ENCODE results near the gene PINLYP. TPM values are rescaled to one million over a fixed set of nuclear protein-coding genes. Genes with fewer than 3 reads are reported as not detected.

The PINLYP gene
- total and polyA plus RNA-seq, 2 of the 13 experiments (the other 11 are each of a cell fraction or from before 2014, with no cell fraction given) = 0.21 to 0.24 TPM

DNA sequence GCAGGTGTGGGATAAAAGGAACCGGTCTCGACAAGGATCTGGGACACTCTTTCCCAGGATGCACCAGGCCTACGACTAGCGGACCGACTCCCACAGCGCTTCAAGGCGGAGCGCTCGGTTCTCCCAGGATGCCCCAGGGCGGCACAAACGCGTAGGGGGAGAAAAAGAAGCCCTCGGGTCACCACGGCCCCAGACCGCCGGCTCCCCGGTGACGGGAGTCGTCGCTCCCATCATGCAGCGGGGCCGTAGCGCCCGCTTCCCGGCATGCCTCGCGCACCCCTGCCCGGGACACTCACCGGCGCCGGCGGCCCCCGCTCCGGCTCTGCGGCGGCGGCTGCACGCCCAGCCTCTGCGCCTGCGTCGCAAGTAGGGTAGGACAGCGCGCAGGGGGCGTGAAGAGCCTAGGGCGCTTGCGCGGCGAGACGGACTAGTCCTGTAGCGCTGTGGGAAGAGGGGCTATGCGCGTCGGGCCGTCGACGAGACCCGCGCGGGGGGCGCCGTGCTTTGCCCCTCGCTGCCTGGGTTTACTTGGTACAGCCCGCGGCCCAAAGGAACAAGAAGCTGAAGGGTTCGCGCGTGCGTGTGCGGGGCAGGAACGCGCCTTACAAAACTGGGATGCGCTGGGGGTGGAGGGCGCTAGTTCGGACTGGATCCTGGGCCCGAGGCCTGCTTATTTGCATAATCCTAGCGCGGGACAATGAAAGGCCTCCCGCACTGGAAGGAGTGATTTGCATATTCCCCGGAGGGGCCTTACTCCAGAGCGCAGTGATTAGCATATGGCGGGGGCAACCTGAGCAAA, 43.9 kb downstream of the PINLYP start, which contains the start of gene ZNF428 (continued):
- TF ChIP-seq, protein P1, sequence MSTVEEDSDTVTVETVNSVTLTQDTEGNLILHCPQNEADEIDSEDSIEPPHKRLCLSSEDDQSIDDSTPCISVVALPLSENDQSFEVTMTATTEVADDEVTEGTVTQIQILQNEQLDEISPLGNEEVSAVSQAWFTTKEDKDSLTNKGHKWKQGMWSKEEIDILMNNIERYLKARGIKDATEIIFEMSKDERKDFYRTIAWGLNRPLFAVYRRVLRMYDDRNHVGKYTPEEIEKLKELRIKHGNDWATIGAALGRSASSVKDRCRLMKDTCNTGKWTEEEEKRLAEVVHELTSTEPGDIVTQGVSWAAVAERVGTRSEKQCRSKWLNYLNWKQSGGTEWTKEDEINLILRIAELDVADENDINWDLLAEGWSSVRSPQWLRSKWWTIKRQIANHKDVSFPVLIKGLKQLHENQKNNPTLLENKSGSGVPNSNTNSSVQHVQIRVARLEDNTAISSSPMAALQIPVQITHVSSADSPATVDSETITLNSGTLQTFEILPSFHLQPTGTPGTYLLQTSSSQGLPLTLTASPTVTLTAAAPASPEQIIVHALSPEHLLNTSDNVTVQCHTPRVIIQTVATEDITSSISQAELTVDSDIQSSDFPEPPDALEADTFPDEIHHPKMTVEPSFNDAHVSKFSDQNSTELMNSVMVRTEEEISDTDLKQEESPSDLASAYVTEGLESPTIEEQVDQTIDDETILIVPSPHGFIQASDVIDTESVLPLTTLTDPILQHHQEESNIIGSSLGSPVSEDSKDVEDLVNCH (CRISPR knock-in tag; IDR thresholded peaks at IDR 0.05) = no peak
- TF ChIP-seq ZNF670 (CRISPR knock-in tag; IDR thresholded peaks at IDR 0.05; ENCODE audit: borderline replicate concordance) = peak; percentile 90; the same call in 1 of the 2 replicates
- TF ChIP-seq RXRB (CRISPR knock-in tag; IDR thresholded peaks at IDR 0.05; ENCODE audit: borderline replicate concordance) = no peak; the same call in 1 of the 2 replicates
- TF ChIP-seq NR2F1 (CRISPR knock-in tag; IDR thresholded peaks at IDR 0.05) = no peak
- TF ChIP-seq SIX4 (CRISPR knock-in tag; IDR thresholded peaks at IDR 0.05) = no peak; the same call in 1 of the 2 replicates
- TF ChIP-seq ZNF24 (IDR thresholded peaks at IDR 0.05) = no peak
- no peak for TF ChIP-seq RARG (CRISPR knock-in tag; IDR thresholded peaks at IDR 0.05; ENCODE audit: low read depth)
- TF ChIP-seq, protein P2, sequence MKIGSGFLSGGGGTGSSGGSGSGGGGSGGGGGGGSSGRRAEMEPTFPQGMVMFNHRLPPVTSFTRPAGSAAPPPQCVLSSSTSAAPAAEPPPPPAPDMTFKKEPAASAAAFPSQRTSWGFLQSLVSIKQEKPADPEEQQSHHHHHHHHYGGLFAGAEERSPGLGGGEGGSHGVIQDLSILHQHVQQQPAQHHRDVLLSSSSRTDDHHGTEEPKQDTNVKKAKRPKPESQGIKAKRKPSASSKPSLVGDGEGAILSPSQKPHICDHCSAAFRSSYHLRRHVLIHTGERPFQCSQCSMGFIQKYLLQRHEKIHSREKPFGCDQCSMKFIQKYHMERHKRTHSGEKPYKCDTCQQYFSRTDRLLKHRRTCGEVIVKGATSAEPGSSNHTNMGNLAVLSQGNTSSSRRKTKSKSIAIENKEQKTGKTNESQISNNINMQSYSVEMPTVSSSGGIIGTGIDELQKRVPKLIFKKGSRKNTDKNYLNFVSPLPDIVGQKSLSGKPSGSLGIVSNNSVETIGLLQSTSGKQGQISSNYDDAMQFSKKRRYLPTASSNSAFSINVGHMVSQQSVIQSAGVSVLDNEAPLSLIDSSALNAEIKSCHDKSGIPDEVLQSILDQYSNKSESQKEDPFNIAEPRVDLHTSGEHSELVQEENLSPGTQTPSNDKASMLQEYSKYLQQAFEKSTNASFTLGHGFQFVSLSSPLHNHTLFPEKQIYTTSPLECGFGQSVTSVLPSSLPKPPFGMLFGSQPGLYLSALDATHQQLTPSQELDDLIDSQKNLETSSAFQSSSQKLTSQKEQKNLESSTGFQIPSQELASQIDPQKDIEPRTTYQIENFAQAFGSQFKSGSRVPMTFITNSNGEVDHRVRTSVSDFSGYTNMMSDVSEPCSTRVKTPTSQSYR (CRISPR knock-in tag; IDR thresholded peaks at IDR 0.05; ENCODE audit: borderline replicate concordance) = no peak
- peak; percentile 87 for TF ChIP-seq REPIN1 (CRISPR knock-in tag; IDR thresholded peaks at IDR 0.05; ENCODE audit: borderline replicate concordance, low read depth)
- TF ChIP-seq ZNF780A (CRISPR knock-in tag; IDR thresholded peaks at IDR 0.05) = no peak
- TF ChIP-seq GFI1 (CRISPR knock-in tag; IDR thresholded peaks at IDR 0.05; ENCODE audit: borderline replicate concordance) = peak; percentile 67; the same call in 1 of the 2 replicates
- TF ChIP-seq ELF3 (CRISPR knock-in tag; IDR thresholded peaks at IDR 0.05) = no peak
- TF ChIP-seq, protein P3, sequence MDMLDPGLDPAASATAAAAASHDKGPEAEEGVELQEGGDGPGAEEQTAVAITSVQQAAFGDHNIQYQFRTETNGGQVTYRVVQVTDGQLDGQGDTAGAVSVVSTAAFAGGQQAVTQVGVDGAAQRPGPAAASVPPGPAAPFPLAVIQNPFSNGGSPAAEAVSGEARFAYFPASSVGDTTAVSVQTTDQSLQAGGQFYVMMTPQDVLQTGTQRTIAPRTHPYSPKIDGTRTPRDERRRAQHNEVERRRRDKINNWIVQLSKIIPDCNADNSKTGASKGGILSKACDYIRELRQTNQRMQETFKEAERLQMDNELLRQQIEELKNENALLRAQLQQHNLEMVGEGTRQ (IDR thresholded peaks at IDR 0.05; ENCODE audit: low read depth, low read length) = no peak
- TF ChIP-seq, protein P3 (CRISPR knock-in tag; IDR thresholded peaks at IDR 0.05; ENCODE audit: borderline replicate concordance) = no peak; the same call in 1 of the 2 replicates
- TF ChIP-seq, protein P4, sequence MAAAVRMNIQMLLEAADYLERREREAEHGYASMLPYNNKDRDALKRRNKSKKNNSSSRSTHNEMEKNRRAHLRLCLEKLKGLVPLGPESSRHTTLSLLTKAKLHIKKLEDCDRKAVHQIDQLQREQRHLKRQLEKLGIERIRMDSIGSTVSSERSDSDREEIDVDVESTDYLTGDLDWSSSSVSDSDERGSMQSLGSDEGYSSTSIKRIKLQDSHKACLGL (CRISPR knock-in tag; IDR thresholded peaks at IDR 0.05) = peak; percentile 92

Data from HepG2 (cell line).